Measurements from ENCODE around the gene ZNF672.
"Not testable (repeated sequence)": the region's sequence is repeated elsewhere in the genome, so short reads cannot be mapped to it uniquely, and the experiment has no call there.

Gene ZNF672

GRCh38 chr1:248852481-248853405 lies 14.7 kb downstream of the ZNF672 start:
- DNase-seq = peak in 33 of 58 donors; percentile 7 to 78 (median 38)

GRCh38 chr1:248853663-248854375 lies 15.8 kb downstream of the ZNF672 start:
- no peak for DNase-seq

DNA sequence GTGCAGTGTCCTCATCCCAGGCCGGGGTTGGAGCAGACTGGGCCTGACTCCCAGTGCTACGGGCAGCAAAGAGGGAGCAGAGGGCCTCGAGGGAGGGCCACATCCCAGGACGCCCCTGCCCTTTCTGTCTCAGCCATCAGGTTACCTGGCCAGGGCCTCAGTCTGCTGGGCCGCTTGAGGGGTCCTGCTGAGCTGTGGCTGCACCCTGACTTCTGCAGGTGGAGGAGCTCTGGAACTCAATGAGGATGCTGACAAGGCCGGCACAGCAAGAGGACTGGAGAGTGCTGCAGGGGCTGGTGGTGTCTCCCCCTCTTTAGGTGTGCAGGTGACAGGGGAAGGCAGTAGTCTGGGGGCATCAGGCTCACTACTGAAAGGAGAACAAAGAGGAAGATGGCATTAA lies 17.6 kb downstream of the ZNF672 start:
- DNase-seq = no peak

DNA sequence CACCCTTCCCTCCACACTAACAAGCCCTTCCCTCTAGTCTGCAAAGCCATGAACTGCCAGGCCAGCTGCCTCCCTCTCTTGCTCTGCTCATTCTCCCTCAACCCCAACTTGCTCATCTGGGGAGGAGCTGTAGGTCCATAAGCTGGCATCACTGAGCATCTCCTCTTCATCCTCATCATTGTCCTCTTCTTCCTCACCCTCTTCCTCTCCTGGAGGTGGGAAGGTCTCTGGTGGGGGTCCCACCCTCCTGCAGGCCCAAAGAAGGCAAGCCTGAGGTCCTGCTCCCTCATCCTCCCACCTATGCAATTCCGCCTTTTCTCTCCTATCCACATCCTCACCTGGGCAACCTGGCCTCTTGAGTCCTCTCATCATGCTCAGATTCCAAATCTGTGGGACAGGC lies 18.2 kb downstream of the ZNF672 start:
- no peak for DNase-seq

DNA sequence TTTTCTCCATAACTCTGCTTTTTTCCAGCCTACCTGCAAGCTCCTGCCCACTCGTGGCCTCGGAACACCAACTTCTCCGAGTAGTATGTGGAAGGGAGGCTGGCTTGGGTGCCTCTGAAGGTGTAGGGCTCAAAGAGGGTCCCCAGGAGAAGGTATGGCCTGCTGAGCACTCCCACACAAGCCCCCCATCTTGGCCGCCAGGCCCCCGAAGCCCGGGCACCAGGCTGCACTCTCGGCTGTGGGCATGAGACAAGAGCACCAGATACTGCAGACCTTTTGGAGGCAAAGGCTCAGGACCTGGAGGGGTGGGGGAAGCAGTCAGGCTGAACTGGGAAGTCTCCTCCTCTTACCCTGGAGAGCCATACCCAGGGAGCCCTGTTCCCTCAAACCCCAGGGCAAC lies 19.2 kb downstream of the ZNF672 start:
- DNase-seq = no peak

DNA sequence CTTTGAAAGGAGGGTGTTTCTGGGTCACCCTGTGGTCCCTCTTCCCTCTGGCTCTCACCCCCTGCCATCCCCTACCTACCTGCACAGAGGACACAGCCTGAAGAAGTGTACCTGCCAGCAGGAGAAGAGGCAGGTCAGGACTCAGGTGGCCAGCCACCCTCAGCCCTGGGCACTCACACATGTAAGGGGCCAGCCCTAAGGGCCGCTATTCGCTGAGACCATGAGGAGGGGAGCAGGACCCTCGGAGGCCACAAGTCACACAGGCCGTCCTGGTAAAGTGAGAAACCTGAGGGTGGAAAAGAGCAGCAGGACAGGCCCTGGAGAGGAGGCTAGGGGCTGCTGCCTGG lies 19.7 kb downstream of the ZNF672 start:
- DNase-seq = no peak

DNA sequence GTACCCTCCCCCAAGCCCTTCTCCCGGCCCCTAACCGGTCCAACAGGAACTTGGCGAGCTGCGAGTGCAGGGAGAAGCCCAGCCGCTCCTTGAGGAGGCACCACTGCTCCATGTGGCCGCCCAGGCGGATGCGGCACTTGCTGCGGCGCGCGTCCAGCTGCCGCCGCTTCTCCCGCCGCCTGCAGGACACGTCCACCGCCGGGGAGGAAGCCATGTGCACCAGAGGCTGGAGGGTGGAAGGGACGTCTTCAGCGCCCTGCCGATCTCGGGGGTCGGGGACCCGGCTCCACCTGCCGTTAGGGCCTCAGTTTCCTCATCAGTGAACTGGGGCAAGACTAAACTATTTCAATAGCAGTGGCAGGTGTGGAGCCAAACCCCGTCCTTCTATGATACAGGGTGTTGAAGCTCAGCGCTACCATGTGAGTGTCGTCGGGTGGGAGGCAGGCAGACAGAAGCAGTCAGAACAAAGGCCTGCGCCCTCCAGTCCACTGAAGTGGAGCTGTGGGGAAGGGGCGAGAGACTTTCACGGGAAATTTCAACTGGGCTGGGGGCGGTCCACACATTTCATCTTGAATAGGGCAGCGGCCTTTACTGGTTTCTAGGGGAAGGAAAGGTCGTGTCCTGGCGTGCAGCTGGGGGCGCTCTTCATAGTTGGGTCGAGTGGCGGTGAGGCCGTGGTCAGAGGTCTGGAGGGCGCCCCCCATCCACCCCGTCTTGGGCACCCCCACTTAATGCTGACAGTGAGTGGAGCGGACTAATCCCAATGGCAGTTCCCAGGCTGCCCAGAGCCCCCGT lies 20.3 kb downstream of the ZNF672 start:
- DNase-seq = peak in 29 of 58 donors; percentile 15 to 83 (median 43)

- peak; percentile 68 to 97 (median 94) for DNase-seq
Observed at GRCh38 chr1:248858891-248859889, 21.2 kb downstream of the ZNF672 start, which contains the start of gene ZNF692. Gene ZNF692, minus strand, starts transcription at chr1:248859085. Its CDS starts 776 bp downstream, at chr1:248858309.

GRCh38 chr1:248860007-248860406 lies 22.0 kb downstream of the ZNF672 start:
- DNase-seq = no peak

GRCh38 chr1:248861616-248862015 lies 23.6 kb downstream of the ZNF672 start:
- DNase-seq = no peak

DNA sequence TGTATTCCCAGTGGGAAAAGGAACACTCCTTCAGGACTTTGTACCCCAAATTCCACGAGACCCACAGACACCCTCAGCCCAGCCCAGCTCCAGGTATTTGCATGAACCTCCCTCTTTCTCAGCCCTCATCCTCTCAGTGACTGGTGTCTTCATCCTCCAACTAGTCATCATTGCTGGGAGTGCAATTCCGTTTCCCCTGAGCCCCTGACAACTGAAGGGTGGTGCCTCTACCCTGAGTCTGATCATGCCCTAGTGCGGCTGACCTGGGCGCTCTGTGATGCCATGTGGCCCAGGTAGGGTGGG lies 24.6 kb downstream of the ZNF672 start:
- no peak for DNase-seq

DNA sequence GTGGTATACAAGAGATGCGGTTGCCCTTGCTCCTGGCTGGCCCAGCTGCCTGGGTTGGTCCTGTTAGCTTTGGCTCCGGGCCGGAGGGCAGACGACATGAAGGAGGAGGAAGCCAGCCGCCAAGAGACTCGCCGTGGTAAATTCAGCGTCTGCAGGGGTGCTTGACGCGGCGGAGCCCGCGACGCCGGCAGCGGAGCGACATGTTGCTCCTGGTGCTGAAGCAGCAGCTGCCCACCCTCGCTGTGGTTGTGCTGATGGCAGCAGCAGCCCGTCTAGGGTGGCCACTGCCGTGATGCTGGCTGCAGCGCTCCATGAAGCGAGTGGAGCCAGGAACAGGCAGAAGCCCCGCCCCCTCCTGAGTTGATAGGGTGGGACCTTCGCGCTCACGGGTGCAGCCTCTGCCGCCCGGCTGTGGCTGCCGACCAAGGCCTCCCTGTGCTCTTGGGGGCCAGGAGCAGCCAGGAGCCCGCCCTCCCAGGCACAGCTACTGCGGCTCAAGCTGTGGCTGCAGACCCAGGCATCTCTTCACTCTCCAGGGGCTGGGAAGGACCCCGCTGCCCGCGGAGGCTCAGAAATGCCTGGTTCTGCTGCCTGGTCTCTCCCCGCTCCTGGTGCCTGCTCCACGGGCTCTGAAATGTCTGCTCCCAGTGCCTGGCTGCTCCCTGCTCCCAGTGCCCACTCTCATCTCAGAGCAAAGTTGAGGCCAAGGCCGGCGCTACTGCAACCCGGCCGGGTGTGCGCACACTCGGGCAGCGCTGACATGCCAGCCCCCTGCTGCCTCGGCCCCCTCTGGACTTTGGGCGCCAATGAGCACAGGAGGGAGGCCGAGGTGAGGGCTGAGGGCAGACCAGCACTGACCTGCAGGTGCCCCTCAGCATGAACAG lies 25.2 kb downstream of the ZNF672 start:
- peak in 54 of 58 donors; percentile 33 to 89 (median 73) for DNase-seq

GRCh38 chr1:248871837-248872401 lies 33.9 kb downstream of the ZNF672 start:
- DNase-seq = no peak

- peak in 31 of 58 donors; percentile 20 to 81 (median 45) for DNase-seq
Observed at GRCh38 chr1:248872752-248873408, 34.9 kb downstream of the ZNF672 start.

DNA sequence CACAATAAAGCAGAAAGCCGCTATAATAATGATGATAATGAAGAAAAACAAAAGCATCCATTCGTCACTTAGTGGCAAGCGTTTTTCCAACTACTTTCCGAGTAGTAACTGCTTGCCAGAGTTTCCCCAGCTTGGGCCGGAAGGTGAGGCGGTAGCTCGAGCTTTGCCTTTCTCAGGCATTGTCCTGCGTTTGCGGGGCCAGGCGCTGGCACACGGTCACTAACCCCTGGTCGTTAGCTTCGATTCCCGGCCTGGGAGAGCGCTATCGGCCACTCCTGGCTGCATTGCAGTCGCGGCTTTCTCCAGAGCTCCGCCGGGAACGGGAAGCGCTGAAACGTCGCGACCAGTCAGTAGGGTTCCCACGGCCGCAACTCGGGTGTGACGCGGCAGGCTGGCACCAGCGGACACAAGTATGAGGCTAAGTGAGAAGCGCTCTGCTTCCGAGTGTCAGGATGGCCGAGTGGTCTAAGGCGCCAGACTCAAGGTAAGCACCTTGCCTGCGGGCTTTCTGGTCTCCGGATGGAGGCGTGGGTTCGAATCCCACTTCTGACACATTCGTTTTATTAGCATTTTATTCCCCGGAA lies 35.5 kb downstream of the ZNF672 start:
- DNase-seq = peak; percentile 80 to 99 (median 94)

- peak in 48 of 58 donors; percentile 53 to 94 (median 78) for DNase-seq
Observed at GRCh38 chr1:248873993-248874533, 36.0 kb downstream of the ZNF672 start.

DNA sequence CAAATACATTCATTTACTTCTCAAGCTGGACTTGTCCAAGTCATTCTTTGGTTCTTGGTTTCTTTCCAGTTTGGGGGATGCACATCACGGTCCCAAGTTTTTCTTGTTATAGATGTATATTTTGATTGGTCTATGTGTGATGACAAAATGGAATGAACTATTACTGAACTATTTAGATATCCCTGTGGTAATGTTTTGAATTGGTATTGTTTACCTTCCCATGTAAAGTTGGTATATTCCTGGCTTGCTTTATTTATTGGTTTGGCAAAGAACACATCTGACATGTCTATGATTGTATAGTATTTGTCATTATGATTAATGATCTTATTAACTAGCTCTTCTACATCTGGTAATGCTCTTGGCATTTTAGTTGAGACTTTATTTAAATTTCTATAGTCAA lies 43.2 kb downstream of the ZNF672 start:
- no peak for DNase-seq

DNA sequence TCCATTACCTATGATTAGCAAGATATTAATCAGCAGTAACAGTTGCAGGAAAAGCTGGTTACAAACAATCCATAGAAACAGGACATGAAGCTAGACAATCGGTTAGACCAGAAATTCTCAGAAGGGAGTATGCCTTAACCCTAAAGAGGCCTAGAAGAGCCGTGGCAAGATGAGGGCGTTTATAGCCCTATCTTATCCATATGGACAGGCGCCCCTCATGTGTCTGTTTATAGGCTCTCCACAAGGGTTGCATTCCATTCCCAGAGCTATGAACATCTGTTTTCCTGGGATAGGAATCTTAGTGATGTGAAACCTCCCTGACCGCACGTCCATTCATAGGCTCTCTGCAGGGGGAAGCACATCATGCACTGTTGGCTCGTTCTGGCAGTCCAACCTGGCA lies 44.4 kb downstream of the ZNF672 start:
- not testable (repeated sequence) for DNase-seq

Measured in anterior cingulate cortex (tissue), 58 donors.